NAMALWA (cell line): ENCODE measurements around the gene FRYL.
"Not testable (repeated sequence)": the region's sequence is repeated elsewhere in the genome, so short reads cannot be mapped to it uniquely, and the experiment has no call there.

Experiments
- DNase-seq: peaks from one replicate; pipeline ENCODE4 v3.0.0-alpha.2; 2015; ENCODE audit warnings: low spot score

FRYL gene

DNA sequence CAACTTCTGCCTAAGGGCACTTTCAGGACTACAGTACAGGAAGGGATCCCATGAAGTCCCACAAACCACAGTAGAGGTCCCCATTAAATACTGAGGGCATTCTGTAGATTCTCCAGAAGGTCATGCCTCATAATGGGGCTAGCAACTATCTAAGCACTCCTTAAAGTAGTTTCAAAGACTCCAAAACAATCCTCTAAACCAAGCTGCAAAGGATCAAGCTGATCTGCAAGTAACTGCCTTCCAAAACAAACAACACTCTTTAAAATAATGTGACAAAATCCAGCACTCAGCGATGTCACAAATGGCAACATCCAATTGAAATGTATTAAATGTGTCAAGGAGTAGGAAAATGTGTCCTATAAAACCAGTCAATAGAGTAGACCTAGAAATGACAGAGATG is 118.7 kb downstream of the FRYL start:
- DNase-seq = no peak

DNA sequence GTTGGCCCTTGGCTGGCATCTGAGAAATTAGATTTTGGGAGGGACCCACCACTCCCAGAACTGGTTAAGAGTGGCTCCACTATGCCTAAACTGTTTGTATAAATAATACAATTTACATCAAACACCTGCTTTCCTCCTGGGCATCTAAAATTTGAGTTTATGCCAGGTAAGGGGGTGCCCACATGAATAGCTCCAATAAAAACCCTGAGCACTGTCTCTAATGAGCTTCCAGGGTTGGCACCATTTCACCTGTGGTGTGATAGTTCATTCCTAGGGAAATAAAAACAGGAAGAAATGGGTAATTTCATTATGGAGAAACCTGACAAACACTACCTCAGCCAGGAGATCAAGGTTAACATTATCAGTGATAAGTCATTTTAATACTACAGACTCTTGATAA is 119.7 kb downstream of the FRYL start:
- DNase-seq = no peak

- DNase-seq = no peak
Observed at GRCh38 chr4:48654015-48654664, 125.9 kb downstream of the FRYL start.

- DNase-seq = no peak
Observed at GRCh38 chr4:48653217-48654014, 126.7 kb downstream of the FRYL start.

GRCh38 chr4:48651914-48652313 is 128.2 kb downstream of the FRYL start:
- no peak for DNase-seq

- DNase-seq = no peak
Observed at GRCh38 chr4:48649505-48649904, 130.6 kb downstream of the FRYL start.

DNA sequence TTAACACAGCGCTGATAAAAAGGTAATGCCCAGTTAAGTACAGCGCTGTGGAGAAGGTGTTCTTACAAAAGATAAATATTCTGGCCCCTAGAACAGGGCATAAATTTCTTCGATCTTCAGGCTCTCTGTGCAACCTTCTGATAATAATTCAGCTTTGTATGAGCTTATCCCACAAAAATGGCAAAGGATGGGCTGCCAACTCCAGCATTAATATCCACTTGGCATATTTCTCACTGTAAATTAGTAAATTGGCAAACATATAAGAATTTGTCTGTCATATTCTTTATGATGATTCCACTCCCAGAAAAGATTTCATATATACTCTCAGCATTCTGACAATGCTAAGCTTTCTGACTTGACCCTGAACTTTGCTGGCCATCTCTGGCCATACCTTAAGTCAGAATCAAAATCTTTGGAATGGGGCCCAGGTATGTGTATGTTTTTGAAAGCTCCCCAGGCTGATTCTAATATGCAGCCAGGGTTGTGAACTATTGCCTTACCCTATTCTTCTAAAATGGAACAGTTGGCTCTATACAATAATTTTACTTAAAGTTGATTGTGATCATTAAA is 134.8 kb downstream of the FRYL start:
- DNase-seq = no peak

- DNase-seq = no peak
Observed at GRCh38 chr4:48642421-48643374, 137.4 kb downstream of the FRYL start.

- DNase-seq = no peak
Observed at GRCh38 chr4:48641401-48641800, 138.7 kb downstream of the FRYL start.

- no peak for DNase-seq
Observed at GRCh38 chr4:48640699-48641098, 139.4 kb downstream of the FRYL start.

DNA sequence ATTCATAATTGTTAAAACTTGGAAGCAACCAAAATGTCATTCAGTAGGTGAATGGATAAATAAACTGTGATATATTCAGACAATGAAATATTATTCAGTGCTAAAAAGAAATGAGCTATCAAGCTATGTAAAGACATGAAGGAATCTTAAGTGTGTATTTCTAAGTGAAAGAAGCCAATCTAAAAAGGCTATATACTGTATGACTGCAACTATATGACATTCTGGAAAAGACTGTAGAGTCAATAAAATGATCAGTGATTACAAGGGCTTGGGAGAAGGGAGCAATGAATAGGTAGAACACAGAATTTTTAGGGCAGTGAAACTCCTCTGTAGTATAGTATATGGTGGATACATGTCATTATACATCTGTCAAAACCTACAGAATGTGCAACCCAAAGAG is 139.9 kb downstream of the FRYL start:
- no peak for DNase-seq

DNA sequence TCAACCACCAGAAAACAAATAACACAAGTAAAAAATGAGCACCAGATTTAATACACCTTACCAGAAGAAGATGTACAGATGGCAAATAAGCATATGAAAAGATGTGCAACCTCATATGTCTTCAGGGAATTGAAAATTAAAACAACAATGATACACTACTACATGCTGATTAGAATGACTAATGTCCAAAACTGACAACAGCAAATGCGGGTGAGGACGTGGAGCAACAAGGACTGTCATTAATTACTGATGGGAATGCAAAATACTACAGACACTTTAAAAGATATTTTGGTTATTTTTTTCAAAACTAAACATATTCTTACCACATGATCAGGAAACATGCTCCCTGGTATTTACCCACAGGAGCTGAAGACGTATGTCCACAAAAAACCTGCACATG is 140.3 kb downstream of the FRYL start:
- DNase-seq = no peak

DNA sequence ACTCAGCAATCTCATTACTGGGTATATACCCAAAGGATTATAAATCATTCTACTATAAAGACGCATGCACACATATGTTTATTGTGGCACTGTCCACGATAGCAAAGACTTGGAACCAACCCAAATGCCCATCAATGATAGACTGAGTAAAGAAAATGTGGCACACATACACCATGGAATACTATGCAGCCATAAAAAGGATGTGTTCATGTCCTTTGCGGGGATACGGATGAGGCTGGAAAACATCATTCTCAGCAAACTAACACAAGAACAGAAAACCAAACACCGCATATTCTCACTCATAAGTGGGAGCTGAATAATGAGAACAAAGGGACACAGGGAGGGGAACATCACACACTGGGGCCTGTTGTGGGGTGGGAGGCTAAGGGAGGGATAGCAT is 141.5 kb downstream of the FRYL start:
- not testable (repeated sequence) for DNase-seq

DNA sequence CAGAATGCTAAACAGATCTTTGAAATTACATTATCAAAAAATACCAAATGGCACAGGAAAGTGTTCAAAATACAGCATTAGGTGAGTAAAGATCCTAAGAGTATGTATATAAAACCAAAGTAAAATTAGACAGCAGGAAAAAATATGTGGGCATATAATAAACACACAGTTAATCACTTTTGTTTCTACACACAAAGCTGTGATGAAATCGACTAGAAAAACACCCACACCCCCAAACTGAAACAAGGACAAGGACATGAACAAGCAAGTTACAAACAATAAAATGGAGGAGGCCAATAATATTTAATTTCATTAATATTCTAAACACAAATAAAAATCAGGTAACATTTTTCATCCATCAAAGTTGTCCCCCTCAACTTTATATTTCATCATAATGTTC is 143.2 kb downstream of the FRYL start:
- no peak for DNase-seq

DNA sequence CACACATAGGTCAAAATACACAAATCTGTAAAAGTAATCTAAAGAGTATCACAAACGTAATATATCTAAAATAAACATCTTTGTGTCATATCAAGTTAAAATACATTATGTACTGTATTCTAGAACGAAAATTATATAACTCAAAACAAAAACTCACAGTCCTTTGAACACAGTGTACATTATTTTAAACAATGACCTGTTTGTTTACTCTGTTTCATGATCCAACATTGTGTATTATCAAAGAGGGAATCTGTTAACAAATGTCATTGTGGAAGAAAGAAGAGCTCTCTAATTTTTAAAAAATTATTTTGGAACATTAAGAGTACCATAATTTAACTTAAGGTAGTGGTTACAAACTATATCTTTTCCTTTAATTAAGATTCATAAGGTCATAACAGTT is 144.1 kb downstream of the FRYL start:
- DNase-seq = no peak

DNA sequence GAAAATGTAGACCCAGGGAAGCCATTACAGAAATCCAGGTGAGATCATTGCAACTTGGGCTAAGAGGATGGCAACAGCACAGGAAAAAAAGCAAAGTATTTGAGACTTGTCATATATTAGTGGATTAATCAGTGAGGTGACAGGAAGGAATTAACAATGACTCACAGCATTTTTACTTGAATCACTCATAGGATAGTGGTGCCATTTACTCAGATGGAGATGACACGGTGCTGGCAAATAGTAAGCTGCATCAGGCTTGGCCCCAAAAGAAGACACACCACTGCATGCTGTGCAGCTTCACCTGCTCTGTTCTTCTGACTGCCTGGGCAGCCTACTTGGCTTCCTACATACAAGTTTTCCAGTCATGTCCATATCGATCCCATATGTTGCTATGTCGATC is 144.8 kb downstream of the FRYL start:
- no peak for DNase-seq

GRCh38 chr4:48634688-48635308 is 145.3 kb downstream of the FRYL start:
- no peak for DNase-seq

GRCh38 chr4:48633657-48634056 is 146.4 kb downstream of the FRYL start:
- DNase-seq = no peak

- no peak for DNase-seq
Observed at GRCh38 chr4:48629458-48629857, 150.6 kb downstream of the FRYL start.

GRCh38 chr4:48623182-48623780 is 156.8 kb downstream of the FRYL start:
- DNase-seq = no peak

GRCh38 chr4:48620831-48621230 is 159.2 kb downstream of the FRYL start:
- no peak for DNase-seq
